Measurements from ENCODE around the gene LILRA5.
"Not testable (repeated sequence)": the region's sequence is repeated elsewhere in the genome, so short reads cannot be mapped to it uniquely, and the experiment has no call there.

DNA sequence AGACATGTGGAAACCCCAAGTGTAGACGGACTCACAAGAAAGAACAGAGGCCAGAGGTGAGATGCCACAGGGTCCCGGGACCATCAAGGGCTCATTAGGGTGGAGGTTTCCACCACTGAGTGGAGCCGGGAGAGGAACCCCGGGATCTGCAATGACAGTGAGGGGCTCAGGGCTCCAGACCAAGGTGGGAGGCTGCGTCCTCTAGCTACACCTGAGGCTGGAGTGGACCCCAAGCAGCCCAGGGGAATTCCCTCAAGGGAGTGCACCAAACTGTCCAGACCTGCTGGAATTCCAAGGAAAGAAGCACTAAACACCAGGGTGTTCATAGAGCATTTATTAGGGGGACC lies 31.3 kb downstream of the LILRA5 start:
- TF ChIP-seq TARDBP (CRISPR knock-in tag; IDR thresholded peaks at IDR 0.05); PAX8 (CRISPR knock-in tag; IDR thresholded peaks at IDR 0.05; ENCODE audit: borderline replicate concordance); ZNF20 (CRISPR knock-in tag; IDR thresholded peaks at IDR 0.05); THAP11 (CRISPR knock-in tag; IDR thresholded peaks at IDR 0.05); POLR2A (IDR thresholded peaks at IDR 0.05; ENCODE audit: insufficient read depth in 1 of 2, low read depth in 2 of 2, low read length in 2 of 2): not testable (repeated sequence)
- TF ChIP-seq, protein P1, sequence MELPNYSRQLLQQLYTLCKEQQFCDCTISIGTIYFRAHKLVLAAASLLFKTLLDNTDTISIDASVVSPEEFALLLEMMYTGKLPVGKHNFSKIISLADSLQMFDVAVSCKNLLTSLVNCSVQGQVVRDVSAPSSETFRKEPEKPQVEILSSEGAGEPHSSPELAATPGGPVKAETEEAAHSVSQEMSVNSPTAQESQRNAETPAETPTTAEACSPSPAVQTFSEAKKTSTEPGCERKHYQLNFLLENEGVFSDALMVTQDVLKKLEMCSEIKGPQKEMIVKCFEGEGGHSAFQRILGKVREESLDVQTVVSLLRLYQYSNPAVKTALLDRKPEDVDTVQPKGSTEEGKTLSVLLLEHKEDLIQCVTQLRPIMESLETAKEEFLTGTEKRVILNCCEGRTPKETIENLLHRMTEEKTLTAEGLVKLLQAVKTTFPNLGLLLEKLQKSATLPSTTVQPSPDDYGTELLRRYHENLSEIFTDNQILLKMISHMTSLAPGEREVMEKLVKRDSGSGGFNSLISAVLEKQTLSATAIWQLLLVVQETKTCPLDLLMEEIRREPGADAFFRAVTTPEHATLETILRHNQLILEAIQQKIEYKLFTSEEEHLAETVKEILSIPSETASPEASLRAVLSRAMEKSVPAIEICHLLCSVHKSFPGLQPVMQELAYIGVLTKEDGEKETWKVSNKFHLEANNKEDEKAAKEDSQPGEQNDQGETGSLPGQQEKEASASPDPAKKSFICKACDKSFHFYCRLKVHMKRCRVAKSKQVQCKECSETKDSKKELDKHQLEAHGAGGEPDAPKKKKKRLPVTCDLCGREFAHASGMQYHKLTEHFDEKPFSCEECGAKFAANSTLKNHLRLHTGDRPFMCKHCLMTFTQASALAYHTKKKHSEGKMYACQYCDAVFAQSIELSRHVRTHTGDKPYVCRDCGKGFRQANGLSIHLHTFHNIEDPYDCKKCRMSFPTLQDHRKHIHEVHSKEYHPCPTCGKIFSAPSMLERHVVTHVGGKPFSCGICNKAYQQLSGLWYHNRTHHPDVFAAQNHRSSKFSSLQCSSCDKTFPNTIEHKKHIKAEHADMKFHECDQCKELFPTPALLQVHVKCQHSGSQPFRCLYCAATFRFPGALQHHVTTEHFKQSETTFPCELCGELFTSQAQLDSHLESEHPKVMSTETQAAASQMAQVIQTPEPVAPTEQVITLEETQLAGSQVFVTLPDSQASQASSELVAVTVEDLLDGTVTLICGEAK (IDR thresholded peaks at IDR 0.05) = not testable (repeated sequence)
- TF ChIP-seq, protein P1 (CRISPR knock-in tag; IDR thresholded peaks at IDR 0.05) = not testable (repeated sequence)
- TF ChIP-seq, protein P2, sequence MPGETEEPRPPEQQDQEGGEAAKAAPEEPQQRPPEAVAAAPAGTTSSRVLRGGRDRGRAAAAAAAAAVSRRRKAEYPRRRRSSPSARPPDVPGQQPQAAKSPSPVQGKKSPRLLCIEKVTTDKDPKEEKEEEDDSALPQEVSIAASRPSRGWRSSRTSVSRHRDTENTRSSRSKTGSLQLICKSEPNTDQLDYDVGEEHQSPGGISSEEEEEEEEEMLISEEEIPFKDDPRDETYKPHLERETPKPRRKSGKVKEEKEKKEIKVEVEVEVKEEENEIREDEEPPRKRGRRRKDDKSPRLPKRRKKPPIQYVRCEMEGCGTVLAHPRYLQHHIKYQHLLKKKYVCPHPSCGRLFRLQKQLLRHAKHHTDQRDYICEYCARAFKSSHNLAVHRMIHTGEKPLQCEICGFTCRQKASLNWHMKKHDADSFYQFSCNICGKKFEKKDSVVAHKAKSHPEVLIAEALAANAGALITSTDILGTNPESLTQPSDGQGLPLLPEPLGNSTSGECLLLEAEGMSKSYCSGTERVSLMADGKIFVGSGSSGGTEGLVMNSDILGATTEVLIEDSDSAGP (CRISPR knock-in tag; IDR thresholded peaks at IDR 0.05; ENCODE audit: borderline replicate concordance) = not testable (repeated sequence)
- TF ChIP-seq, protein P3, sequence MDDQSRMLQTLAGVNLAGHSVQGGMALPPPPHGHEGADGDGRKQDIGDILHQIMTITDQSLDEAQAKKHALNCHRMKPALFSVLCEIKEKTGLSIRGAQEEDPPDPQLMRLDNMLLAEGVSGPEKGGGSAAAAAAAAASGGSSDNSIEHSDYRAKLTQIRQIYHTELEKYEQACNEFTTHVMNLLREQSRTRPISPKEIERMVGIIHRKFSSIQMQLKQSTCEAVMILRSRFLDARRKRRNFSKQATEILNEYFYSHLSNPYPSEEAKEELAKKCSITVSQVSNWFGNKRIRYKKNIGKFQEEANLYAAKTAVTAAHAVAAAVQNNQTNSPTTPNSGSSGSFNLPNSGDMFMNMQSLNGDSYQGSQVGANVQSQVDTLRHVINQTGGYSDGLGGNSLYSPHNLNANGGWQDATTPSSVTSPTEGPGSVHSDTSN (CRISPR knock-in tag; IDR thresholded peaks at IDR 0.05; ENCODE audit: borderline replicate concordance) = not testable (repeated sequence)
- TF ChIP-seq, protein P4, sequence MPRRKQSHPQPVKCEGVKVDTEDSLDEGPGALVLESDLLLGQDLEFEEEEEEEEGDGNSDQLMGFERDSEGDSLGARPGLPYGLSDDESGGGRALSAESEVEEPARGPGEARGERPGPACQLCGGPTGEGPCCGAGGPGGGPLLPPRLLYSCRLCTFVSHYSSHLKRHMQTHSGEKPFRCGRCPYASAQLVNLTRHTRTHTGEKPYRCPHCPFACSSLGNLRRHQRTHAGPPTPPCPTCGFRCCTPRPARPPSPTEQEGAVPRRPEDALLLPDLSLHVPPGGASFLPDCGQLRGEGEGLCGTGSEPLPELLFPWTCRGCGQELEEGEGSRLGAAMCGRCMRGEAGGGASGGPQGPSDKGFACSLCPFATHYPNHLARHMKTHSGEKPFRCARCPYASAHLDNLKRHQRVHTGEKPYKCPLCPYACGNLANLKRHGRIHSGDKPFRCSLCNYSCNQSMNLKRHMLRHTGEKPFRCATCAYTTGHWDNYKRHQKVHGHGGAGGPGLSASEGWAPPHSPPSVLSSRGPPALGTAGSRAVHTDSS (CRISPR knock-in tag; conservative IDR thresholded peaks at IDR 0.05) = not testable (repeated sequence)
- TF ChIP-seq, protein P5, sequence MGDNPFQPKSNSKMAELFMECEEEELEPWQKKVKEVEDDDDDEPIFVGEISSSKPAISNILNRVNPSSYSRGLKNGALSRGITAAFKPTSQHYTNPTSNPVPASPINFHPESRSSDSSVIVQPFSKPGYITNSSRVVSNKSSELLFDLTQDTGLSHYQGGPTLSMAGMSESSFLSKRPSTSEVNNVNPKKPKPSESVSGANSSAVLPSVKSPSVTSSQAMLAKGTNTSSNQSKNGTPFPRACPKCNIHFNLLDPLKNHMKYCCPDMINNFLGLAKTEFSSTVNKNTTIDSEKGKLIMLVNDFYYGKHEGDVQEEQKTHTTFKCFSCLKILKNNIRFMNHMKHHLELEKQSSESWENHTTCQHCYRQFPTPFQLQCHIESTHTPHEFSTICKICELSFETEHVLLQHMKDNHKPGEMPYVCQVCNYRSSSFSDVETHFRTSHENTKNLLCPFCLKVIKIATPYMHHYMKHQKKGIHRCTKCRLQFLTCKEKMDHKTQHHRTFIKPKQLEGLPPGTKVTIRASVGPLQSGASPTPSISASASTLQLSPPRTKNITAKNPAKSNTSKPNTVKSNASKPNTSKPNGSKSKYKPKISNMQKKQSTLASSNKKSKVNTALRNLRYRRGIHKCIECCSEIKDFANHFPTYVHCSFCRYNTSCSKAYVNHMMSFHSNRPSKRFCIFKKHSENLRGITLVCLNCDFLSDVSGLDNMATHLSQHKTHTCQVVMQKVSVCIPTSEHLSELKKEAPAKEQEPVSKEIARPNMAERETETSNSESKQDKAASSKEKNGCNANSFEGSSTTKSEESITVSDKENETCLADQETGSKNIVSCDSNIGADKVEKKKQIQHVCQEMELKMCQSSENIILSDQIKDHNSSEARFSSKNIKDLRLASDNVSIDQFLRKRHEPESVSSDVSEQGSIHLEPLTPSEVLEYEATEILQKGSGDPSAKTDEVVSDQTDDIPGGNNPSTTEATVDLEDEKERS (CRISPR knock-in tag; IDR thresholded peaks at IDR 0.05) = not testable (repeated sequence)
